Right ventricle myocardium inferior (tissue), 1 donor: ENCODE results near the gene LDOC1. TPM values are rescaled to one million over a fixed set of nuclear protein-coding genes. Genes with fewer than 3 reads are reported as not detected.

Source experiments
- total RNA-seq: library from RNA; stranded (reverse); fragmentation: NEBNext Ultra II Directional; extraction: Animal tissue kit (Norgen Biotek cat#: 25700); gene quantifications from one replicate; pipeline ENCODE4 v1.2.1, GENCODE V29; 2021
- donor health status: DM: no; HTN: yes; CAD: no; lungs with severe emphysema.

The LDOC1 gene
- total RNA-seq, 1 donor from 2014 or later = 4.8 TPM

Other genes with a start within 250 kb of the LDOC1 start
- gene SPANXB1, start 174.5 kb downstream of the LDOC1 start, total RNA-seq = not detected
- gene SPANXC, start 65.4 kb upstream of the LDOC1 start, total RNA-seq = not detected